Melanocyte of skin (primary cell): ENCODE measurements around the gene ATXN3L. TPM values are rescaled to one million over a fixed set of nuclear protein-coding genes. Genes with fewer than 3 reads are reported as not detected.

Source experiments
- total RNA-seq, 2 donors: library from RNA; depleted of rRNA; stranded (reverse); fragments of >200 nt; gene quantifications; 2 replicates each; pipeline ENCODE4 v1.2.3, GENCODE V29; 2012

ATXN3L gene
- not detected for total RNA-seq

GRCh38 chrX:13319953-13320352 lies at the start of gene ATXN3L:
TSS of gene ATXN3L (minus strand) at chrX:13320053. CDS start at chrX:13319934, 119 bp downstream.

Other genes with a start within 250 kb of the ATXN3L start
- not detected for gene EGFL6, start 249.5 kb upstream of the ATXN3L start, total RNA-seq